OCI-LY3 (cell line): ENCODE measurements around the gene CDS2.

Experiments used
- EZH2phosphoT487 ChIP-seq: fragments of 200-600 bp; shearing (Covaris generic); IDR thresholded peaks from 2 replicates; pipeline ENCODE4 v1.6.1; 2018; ENCODE audit warnings: antibody characterized with exemption, mixed run types, low read depth
- TF ChIP-seq, protein P1 (sequence below): fragments of 200-600, 300-600 bp; sonication (generic); IDR thresholded peaks from 2 replicates; pipeline ENCODE4 v1.5.1; 2014; ENCODE audit warnings: antibody characterized with exemption, low read length, low read depth

DNA sequence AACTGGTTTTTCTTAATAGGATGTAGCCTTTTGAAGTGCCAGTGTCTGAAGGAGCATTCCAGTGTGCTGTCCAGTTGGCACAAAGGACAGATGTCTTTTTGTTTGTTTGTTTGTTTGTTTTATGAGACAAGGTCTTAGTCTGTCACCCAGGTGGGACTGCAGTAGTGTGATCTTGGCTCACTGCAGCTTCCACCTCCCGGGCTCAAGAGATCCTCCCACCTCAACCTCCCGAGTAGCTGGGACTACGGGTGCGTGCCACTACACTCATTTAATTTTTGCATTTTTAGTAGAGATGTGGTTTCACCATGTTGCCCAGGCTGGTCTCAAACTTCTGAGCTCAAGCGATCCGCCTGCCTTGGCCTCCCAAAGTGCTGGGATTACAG is 27.7 kb downstream of the CDS2 start:
- TF ChIP-seq, protein P1, sequence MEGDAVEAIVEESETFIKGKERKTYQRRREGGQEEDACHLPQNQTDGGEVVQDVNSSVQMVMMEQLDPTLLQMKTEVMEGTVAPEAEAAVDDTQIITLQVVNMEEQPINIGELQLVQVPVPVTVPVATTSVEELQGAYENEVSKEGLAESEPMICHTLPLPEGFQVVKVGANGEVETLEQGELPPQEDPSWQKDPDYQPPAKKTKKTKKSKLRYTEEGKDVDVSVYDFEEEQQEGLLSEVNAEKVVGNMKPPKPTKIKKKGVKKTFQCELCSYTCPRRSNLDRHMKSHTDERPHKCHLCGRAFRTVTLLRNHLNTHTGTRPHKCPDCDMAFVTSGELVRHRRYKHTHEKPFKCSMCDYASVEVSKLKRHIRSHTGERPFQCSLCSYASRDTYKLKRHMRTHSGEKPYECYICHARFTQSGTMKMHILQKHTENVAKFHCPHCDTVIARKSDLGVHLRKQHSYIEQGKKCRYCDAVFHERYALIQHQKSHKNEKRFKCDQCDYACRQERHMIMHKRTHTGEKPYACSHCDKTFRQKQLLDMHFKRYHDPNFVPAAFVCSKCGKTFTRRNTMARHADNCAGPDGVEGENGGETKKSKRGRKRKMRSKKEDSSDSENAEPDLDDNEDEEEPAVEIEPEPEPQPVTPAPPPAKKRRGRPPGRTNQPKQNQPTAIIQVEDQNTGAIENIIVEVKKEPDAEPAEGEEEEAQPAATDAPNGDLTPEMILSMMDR = no peak
- no peak for TF ChIP-seq EZH2phosphoT487
